ENCODE results near the gene SMPDL3A.

The SMPDL3A gene

GRCh38 chr6:122775975-122776374, 13.1 kb upstream of the SMPDL3A start:
- Histone ChIP-seq H3K4me3 (ENCODE audit: low read length) (no peak overlapping the region), H3K27me3 (ENCODE audit: control insufficient read depth, insufficient read depth, low read length) (no peaks in the 10 kb centered on the region), H3K27ac (ENCODE audit: low read length) (no peak overlapping the region), H3K36me3 (ENCODE audit: control insufficient read depth, insufficient read depth, low read length) (no peaks in the 10 kb centered on the region), H3K4me1 (ENCODE audit: control insufficient read depth, insufficient read depth, low read length) (peaks cover 3% of the 10 kb centered on the region), H3K9me3 (ENCODE audit: control insufficient read depth, insufficient read depth, low read length) (no peaks in the 10 kb centered on the region)
- DNase-seq (ENCODE audit: low read depth, low spot score), result no peak

DNA sequence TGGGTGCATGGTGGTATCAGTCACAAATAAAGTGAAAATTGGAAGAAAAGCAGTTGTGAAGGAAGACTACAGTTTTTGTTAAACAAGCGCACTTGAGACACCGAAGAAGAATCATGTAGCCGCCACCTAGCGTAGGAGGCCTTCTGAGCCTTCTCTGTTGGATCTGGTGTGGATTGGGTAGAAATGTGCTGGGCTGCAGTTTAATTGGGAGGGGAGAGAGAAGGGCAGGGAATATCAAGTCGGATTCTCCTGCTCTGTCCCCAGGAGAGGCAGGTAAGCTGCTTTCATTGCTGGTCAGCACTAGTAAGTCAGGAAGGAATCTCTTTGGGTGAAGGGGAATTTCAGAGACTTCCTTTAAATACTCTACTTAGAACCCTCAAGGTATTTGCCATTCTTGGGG, 10.8 kb upstream of the SMPDL3A start:
- no peaks in the 10 kb centered on the region for H3K9me3 ChIP-seq (ENCODE audit: control insufficient read depth, insufficient read depth, low read length)
- H3K27me3 ChIP-seq (ENCODE audit: control insufficient read depth, insufficient read depth, low read length), result no peaks in the 10 kb centered on the region
- peaks cover 3% of the 10 kb centered on the region for H3K4me1 ChIP-seq (ENCODE audit: control insufficient read depth, insufficient read depth, low read length)
- no peak for DNase-seq (ENCODE audit: low read depth, low spot score)
- no peak overlapping the region for H3K27ac ChIP-seq (ENCODE audit: low read length)
- H3K4me3 ChIP-seq (ENCODE audit: low read length), result no peak overlapping the region
- WGBS (ENCODE audit: insufficient coverage, insufficient read length), result no CpG with 5 or more reads among the region's 5 CpGs
- no peaks in the 10 kb centered on the region for H3K36me3 ChIP-seq (ENCODE audit: control insufficient read depth, insufficient read depth, low read length)

GRCh38 chr6:122778985-122779661, 9.9 kb upstream of the SMPDL3A start:
- Histone ChIP-seq H3K4me1 (ENCODE audit: control insufficient read depth, insufficient read depth, low read length) (peaks cover 3% of the 10 kb centered on the region), H3K9me3 (ENCODE audit: control insufficient read depth, insufficient read depth, low read length) (no peaks in the 10 kb centered on the region), H3K36me3 (ENCODE audit: control insufficient read depth, insufficient read depth, low read length) (no peaks in the 10 kb centered on the region), H3K4me3 (ENCODE audit: low read length) (no peak overlapping the region), H3K27ac (ENCODE audit: low read length) (no peak overlapping the region), H3K27me3 (ENCODE audit: control insufficient read depth, insufficient read depth, low read length) (no peaks in the 10 kb centered on the region)
- DNase-seq (ENCODE audit: low read depth, low spot score), result peak; percentile 52
- no CpG with 5 or more reads among the region's 13 CpGs for WGBS (ENCODE audit: insufficient coverage, insufficient read length)

DNA sequence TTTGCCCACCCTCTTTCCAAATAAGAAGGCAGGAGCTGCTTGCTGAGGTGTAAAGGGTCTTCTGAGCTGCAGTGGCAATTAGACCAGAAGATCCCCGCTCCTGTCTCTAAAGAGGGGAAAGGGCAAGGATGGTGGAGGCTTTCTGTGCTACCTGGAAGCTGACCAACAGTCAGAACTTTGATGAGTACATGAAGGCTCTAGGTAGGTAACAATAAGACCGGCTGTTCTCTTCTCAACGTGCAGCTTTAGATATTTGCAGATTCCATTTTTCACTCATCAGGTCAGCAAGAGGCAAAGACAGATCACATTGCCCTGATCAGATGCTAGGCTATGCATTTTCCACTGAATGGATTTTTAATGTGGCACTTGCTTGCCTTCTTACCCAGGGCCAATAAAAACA, 9.4 kb upstream of the SMPDL3A start, which contains the start of gene FABP7:
TSS of gene FABP7 (plus strand) at position 50 of the 400 bp plus-strand sequence. CDS start at position 129, 79 bp downstream.
- H3K27ac ChIP-seq (ENCODE audit: low read length), result no peak within 1 kb of the TSS
- no peaks in the 10 kb centered on the region for H3K9me3 ChIP-seq (ENCODE audit: control insufficient read depth, insufficient read depth, low read length)
- H3K36me3 ChIP-seq (ENCODE audit: control insufficient read depth, insufficient read depth, low read length), result no peaks in the 10 kb centered on the region
- H3K27me3 ChIP-seq (ENCODE audit: control insufficient read depth, insufficient read depth, low read length), result no peaks in the 10 kb centered on the region
- WGBS (ENCODE audit: insufficient coverage, insufficient read length), result no CpG with 5 or more reads among the region's 3 CpGs
- no peak for DNase-seq (ENCODE audit: low read depth, low spot score)
- H3K4me3 ChIP-seq (ENCODE audit: low read length), result no peak within 1 kb of the TSS
- peaks cover 3% of the 10 kb centered on the region for H3K4me1 ChIP-seq (ENCODE audit: control insufficient read depth, insufficient read depth, low read length)

GRCh38 chr6:122780114-122780513, 8.9 kb upstream of the SMPDL3A start:
- H3K4me3 ChIP-seq (ENCODE audit: low read length), result no peak overlapping the region
- H3K36me3 ChIP-seq (ENCODE audit: control insufficient read depth, insufficient read depth, low read length), result no peaks in the 10 kb centered on the region
- H3K9me3 ChIP-seq (ENCODE audit: control insufficient read depth, insufficient read depth, low read length), result no peaks in the 10 kb centered on the region
- WGBS (ENCODE audit: insufficient coverage, insufficient read length), result no CpG with 5 or more reads among the region's 5 CpGs
- no peak overlapping the region for H3K27ac ChIP-seq (ENCODE audit: low read length)
- H3K27me3 ChIP-seq (ENCODE audit: control insufficient read depth, insufficient read depth, low read length), result no peaks in the 10 kb centered on the region
- peaks cover 3% of the 10 kb centered on the region for H3K4me1 ChIP-seq (ENCODE audit: control insufficient read depth, insufficient read depth, low read length)
- DNase-seq (ENCODE audit: low read depth, low spot score), result no peak

DNA sequence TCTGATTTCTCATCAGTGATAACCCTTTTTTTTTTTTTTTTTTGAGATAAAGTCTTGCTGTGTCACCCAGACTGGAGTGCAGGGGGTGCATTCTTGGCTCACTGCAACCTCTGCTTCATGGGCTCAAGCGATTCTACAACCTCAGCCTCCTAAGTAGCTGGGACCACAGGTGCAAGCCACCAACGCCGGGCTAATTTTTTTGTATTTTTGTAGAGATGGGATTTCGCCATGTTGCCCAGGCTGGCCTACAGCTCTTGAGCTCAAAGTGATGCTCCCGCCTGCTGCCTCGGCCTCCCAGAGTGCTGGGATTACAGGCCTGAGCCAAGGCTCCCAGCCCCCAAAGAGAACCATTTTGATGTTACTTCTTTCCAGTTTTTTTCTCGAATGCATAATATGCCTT, 7.3 kb upstream of the SMPDL3A start:
- no peaks in the 10 kb centered on the region for H3K9me3 ChIP-seq (ENCODE audit: control insufficient read depth, insufficient read depth, low read length)
- H3K27ac ChIP-seq (ENCODE audit: low read length), result no peak overlapping the region
- no peak for DNase-seq (ENCODE audit: low read depth, low spot score)
- WGBS (ENCODE audit: insufficient coverage, insufficient read length), result no CpG with 5 or more reads among the region's 7 CpGs
- peaks cover 3% of the 10 kb centered on the region for H3K4me1 ChIP-seq (ENCODE audit: control insufficient read depth, insufficient read depth, low read length)
- no peak overlapping the region for H3K4me3 ChIP-seq (ENCODE audit: low read length)
- H3K27me3 ChIP-seq (ENCODE audit: control insufficient read depth, insufficient read depth, low read length), result no peaks in the 10 kb centered on the region
- H3K36me3 ChIP-seq (ENCODE audit: control insufficient read depth, insufficient read depth, low read length), result no peaks in the 10 kb centered on the region

- DNase-seq (ENCODE audit: low read depth, low spot score), result no peak
- Histone ChIP-seq H3K27ac (ENCODE audit: low read length) (no peak overlapping the region), H3K4me1 (ENCODE audit: control insufficient read depth, insufficient read depth, low read length) (peaks cover under 1% of the 10 kb centered on the region; the same call in 1 of the 2 replicates), H3K9me3 (ENCODE audit: control insufficient read depth, insufficient read depth, low read length) (no peaks in the 10 kb centered on the region), H3K27me3 (ENCODE audit: control insufficient read depth, insufficient read depth, low read length) (0 out of 2 replicates have a peak, but pooled peaks cover 1% of the 10 kb centered on the region), H3K4me3 (ENCODE audit: low read length) (no peak overlapping the region), H3K36me3 (ENCODE audit: control insufficient read depth, insufficient read depth, low read length) (no peaks in the 10 kb centered on the region)
- no CpG with 5 or more reads among the region's 4 CpGs for WGBS (ENCODE audit: insufficient coverage, insufficient read length)
Observed at GRCh38 chr6:122783401-122783800, 5.7 kb upstream of the SMPDL3A start.

GRCh38 chr6:122785891-122786290, 3.2 kb upstream of the SMPDL3A start:
- DNase-seq (ENCODE audit: low read depth, low spot score), result no peak
- Histone ChIP-seq H3K4me1 (ENCODE audit: control insufficient read depth, insufficient read depth, low read length) (peaks cover under 1% of the 10 kb centered on the region; the same call in 1 of the 2 replicates), H3K27ac (ENCODE audit: low read length) (no peak overlapping the region), H3K27me3 (ENCODE audit: control insufficient read depth, insufficient read depth, low read length) (0 out of 2 replicates have a peak, but pooled peaks cover 1% of the 10 kb centered on the region), H3K4me3 (ENCODE audit: low read length) (no peak overlapping the region), H3K9me3 (ENCODE audit: control insufficient read depth, insufficient read depth, low read length) (no peaks in the 10 kb centered on the region), H3K36me3 (ENCODE audit: control insufficient read depth, insufficient read depth, low read length) (no peaks in the 10 kb centered on the region)
- no CpG with 5 or more reads among the region's 1 CpG for WGBS (ENCODE audit: insufficient coverage, insufficient read length)

DNA sequence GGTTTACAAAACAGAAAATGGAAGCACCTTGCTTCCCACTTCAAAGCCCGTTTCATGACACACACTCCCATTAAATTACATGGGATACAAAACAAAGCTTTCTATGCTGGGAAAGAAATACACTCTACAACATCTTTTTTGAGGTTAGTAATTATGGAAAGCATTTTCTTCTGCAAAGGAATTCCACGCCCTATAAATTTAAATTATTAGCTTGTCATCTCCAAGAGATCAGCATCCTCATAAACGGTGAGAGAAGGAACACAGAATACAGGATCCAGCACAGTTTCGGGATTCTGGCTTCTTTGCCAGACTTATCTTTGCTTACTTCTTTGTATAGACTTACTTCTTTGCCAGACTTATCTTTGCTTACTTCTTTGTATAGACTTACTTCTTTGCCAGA, 1.3 kb upstream of the SMPDL3A start:
- no peaks in the 10 kb centered on the region for H3K36me3 ChIP-seq (ENCODE audit: control insufficient read depth, insufficient read depth, low read length)
- no CpG with 5 or more reads among the region's 4 CpGs for WGBS (ENCODE audit: insufficient coverage, insufficient read length)
- H3K9me3 ChIP-seq (ENCODE audit: control insufficient read depth, insufficient read depth, low read length), result no peaks in the 10 kb centered on the region
- no peak for DNase-seq (ENCODE audit: low read depth, low spot score)
- H3K27me3 ChIP-seq (ENCODE audit: control insufficient read depth, insufficient read depth, low read length), result 0 out of 2 replicates have a peak, but pooled peaks cover 1% of the 10 kb centered on the region
- no peak overlapping the region for H3K4me3 ChIP-seq (ENCODE audit: low read length)
- H3K4me1 ChIP-seq (ENCODE audit: control insufficient read depth, insufficient read depth, low read length), result peaks cover 2% of the 10 kb centered on the region; the same call in 1 of the 2 replicates
- H3K27ac ChIP-seq (ENCODE audit: low read length), result no peak overlapping the region

DNA sequence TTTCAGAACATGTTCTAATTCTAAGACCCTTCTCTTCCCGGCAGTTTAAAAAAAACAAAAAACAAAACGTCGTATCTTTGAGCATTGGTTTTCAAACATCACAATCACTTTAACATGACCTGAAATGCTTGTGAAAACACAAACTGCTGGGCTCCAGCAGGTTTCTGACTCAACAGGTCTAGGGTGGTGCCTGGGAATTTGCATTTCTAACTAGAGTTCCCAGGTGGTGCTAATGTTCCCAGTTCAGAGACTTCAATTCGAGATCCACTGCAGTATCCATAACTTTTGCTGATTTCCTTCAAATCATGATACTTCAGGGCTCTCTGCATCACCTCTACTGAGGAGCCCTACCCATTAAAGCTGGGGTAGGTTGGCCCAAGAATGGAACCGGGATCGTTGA, 850 bp upstream of the SMPDL3A start:
- Histone ChIP-seq H3K27me3 (ENCODE audit: control insufficient read depth, insufficient read depth, low read length) (0 out of 2 replicates have a peak, but pooled peaks cover 1% of the 10 kb centered on the region), H3K9me3 (ENCODE audit: control insufficient read depth, insufficient read depth, low read length) (no peaks in the 10 kb centered on the region), H3K27ac (ENCODE audit: low read length) (no peak overlapping the region), H3K36me3 (ENCODE audit: control insufficient read depth, insufficient read depth, low read length) (no peaks in the 10 kb centered on the region), H3K4me1 (ENCODE audit: control insufficient read depth, insufficient read depth, low read length) (peaks cover 2% of the 10 kb centered on the region; the same call in 1 of the 2 replicates), H3K4me3 (ENCODE audit: low read length) (no peak overlapping the region)
- DNase-seq (ENCODE audit: low read depth, low spot score), result no peak
- no CpG with 5 or more reads among the region's 6 CpGs for WGBS (ENCODE audit: insufficient coverage, insufficient read length)

Measured in iPS DF 6.9 (cell line).